Endothelial cell (in vitro differentiated cells): Measurements from ENCODE around the gene STARD5. TPM values are rescaled to one million over a fixed set of nuclear protein-coding genes. Genes with fewer than 3 reads are reported as not detected.

Experiments
- DNase-seq: peaks from one replicate; pipeline ENCODE4 v3.0.0; 2021; ENCODE audit warnings: low spot score
- H3K27ac Mint-ChIP-seq: one replicate; pipeline ENCODE4 v1.8.0; 2021; ENCODE audit warnings: mixed read lengths, inconsistent platforms; ENCODE audit not compliant: unreplicated experiment
- H3K27me3 Mint-ChIP-seq: one replicate; pipeline ENCODE4 v1.8.0; 2021; ENCODE audit warnings: mild to moderate bottlenecking, moderate library complexity, mixed read lengths, inconsistent platforms; ENCODE audit not compliant: unreplicated experiment
- H3K36me3 Mint-ChIP-seq: one replicate; pipeline ENCODE4 v1.8.0; 2021; ENCODE audit warnings: mild to moderate bottlenecking, low read depth, mixed read lengths, inconsistent platforms; ENCODE audit not compliant: unreplicated experiment
- H3K4me1 Mint-ChIP-seq: one replicate; pipeline ENCODE4 v1.8.0; 2021; ENCODE audit warnings: mild to moderate bottlenecking, mixed read lengths, inconsistent platforms; ENCODE audit not compliant: unreplicated experiment
- H3K4me3 Mint-ChIP-seq: one replicate; pipeline ENCODE4 v1.8.0; 2021; ENCODE audit warnings: mild to moderate bottlenecking, mixed read lengths, inconsistent platforms; ENCODE audit not compliant: unreplicated experiment
- H3K9me3 Mint-ChIP-seq: one replicate; pipeline ENCODE4 v1.8.0; 2021; ENCODE audit warnings: mixed read lengths, inconsistent platforms; ENCODE audit not compliant: unreplicated experiment
- CTCF ChIP-seq: fragments of 200-600 bp; sonication (generic); IDR thresholded peaks from one replicate; pipeline ENCODE4 v1.5.0; 2021; ENCODE audit warnings: antibody characterized with exemption; ENCODE audit not compliant: unreplicated experiment
- long read RNA-seq: library from polyadenylated mRNA; unstranded; transcript quantifications from one replicate; pipeline ENCODE4 v2.0.0, GENCODE V29; 2020; ENCODE audit not compliant: unreplicated experiment
- total RNA-seq: library from RNA; stranded (reverse); fragmentation: NEBNext Ultra II Directional; extraction: Animal tissue kit (Norgen Biotek cat#: 25700); gene quantifications from one replicate; pipeline ENCODE4 v1.2.1, GENCODE V29; 2021; ENCODE audit not compliant: unreplicated experiment

STARD5 gene
- 7.3 TPM for total RNA-seq
- long read RNA-seq, full-length matches to known transcripts, result 4 of 6 reads
- long read RNA-seq, partial matches to known transcripts, result 0 of 6 reads
- long read RNA-seq, other reads (novel, unspliced or antisense), result 2 of 6 reads

GRCh38 chr15:81323944-81324881 lies at the start of gene STARD5:
Gene STARD5 (minus strand): TSS chr15:81324141. CDS start chr15:81324099, 42 bp downstream.
- H3K27me3 Mint-ChIP-seq, result no peaks in the 10 kb centered on the region
- H3K4me1 Mint-ChIP-seq, result peaks cover 7% of the 10 kb centered on the region
- H3K36me3 Mint-ChIP-seq, result no peaks in the 10 kb centered on the region
- H3K4me3 Mint-ChIP-seq, result peak within 1 kb of the TSS; percentile 94
- H3K27ac Mint-ChIP-seq, result no peak within 1 kb of the TSS
- H3K9me3 Mint-ChIP-seq, result no peaks in the 10 kb centered on the region
- no peak for TF ChIP-seq CTCF
- peak; percentile 98 for DNase-seq

- TF ChIP-seq CTCF, result no peak
These were observed 49.2 kb upstream of the STARD5 start for GRCh38 chr15:81373176-81373575.

GRCh38 chr15:81372575-81372974 lies 48.6 kb upstream of the STARD5 start:
- H3K4me1 Mint-ChIP-seq, result no peaks in the 10 kb centered on the region
- no peak overlapping the region for H3K27ac Mint-ChIP-seq
- H3K4me3 Mint-ChIP-seq, result no peak overlapping the region
- no peak for TF ChIP-seq CTCF
- DNase-seq, result no peak
- no peaks in the 10 kb centered on the region for H3K36me3 Mint-ChIP-seq
- H3K27me3 Mint-ChIP-seq, result peaks cover 2% of the 10 kb centered on the region
- no peaks in the 10 kb centered on the region for H3K9me3 Mint-ChIP-seq

More at GRCh38 chr15:81373176-81373575, 49.2 kb upstream of the STARD5 start:
- Mint-ChIP-seq H3K27ac (no peak overlapping the region), H3K27me3 (peaks cover 2% of the 10 kb centered on the region), H3K9me3 (no peaks in the 10 kb centered on the region), H3K4me1 (no peaks in the 10 kb centered on the region), H3K4me3 (no peak overlapping the region), H3K36me3 (no peaks in the 10 kb centered on the region)
- DNase-seq, result no peak

- Mint-ChIP-seq H3K36me3 (no peaks in the 10 kb centered on the region), H3K4me3 (no peak overlapping the region), H3K4me1 (no peaks in the 10 kb centered on the region), H3K9me3 (no peaks in the 10 kb centered on the region), H3K27ac (no peak overlapping the region), H3K27me3 (peaks cover 5% of the 10 kb centered on the region)
- no peak for TF ChIP-seq CTCF
- no peak for DNase-seq
These were observed 40.0 kb upstream of the STARD5 start for GRCh38 chr15:81363718-81364500.
